GM12874 (cell line): ENCODE results near the gene UNC5B.

Source experiments
- TF ChIP-seq, protein P1 (sequence below): IDR thresholded peaks from 2 replicates; pipeline ENCODE4 v1.5.1; 2011; ENCODE audit warnings: low read depth, mild to moderate bottlenecking, control low read depth, low read length, moderate library complexity; ENCODE audit not compliant: insufficient read depth

UNC5B gene

DNA sequence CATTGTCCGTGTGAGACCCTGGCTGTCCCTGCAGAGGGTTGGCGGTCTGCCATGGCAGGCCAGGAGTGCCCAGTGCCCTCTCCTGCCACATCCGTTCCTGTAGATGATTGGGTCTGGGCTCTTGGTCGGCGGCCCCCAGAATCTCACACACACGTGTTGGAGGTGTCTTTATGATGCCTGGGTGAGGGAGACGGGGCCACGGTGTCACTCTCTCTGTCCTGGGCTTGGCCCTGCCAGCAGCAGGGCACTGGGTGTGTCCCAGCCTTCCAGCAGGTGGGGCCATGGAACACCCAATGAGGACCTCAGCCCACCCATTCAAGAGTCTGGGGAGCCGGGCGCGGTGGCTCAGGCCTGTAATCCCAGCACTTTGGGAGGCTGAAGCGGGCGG lies 30.2 kb downstream of the UNC5B start:
- TF ChIP-seq, protein P1, sequence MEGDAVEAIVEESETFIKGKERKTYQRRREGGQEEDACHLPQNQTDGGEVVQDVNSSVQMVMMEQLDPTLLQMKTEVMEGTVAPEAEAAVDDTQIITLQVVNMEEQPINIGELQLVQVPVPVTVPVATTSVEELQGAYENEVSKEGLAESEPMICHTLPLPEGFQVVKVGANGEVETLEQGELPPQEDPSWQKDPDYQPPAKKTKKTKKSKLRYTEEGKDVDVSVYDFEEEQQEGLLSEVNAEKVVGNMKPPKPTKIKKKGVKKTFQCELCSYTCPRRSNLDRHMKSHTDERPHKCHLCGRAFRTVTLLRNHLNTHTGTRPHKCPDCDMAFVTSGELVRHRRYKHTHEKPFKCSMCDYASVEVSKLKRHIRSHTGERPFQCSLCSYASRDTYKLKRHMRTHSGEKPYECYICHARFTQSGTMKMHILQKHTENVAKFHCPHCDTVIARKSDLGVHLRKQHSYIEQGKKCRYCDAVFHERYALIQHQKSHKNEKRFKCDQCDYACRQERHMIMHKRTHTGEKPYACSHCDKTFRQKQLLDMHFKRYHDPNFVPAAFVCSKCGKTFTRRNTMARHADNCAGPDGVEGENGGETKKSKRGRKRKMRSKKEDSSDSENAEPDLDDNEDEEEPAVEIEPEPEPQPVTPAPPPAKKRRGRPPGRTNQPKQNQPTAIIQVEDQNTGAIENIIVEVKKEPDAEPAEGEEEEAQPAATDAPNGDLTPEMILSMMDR: no peak

DNA sequence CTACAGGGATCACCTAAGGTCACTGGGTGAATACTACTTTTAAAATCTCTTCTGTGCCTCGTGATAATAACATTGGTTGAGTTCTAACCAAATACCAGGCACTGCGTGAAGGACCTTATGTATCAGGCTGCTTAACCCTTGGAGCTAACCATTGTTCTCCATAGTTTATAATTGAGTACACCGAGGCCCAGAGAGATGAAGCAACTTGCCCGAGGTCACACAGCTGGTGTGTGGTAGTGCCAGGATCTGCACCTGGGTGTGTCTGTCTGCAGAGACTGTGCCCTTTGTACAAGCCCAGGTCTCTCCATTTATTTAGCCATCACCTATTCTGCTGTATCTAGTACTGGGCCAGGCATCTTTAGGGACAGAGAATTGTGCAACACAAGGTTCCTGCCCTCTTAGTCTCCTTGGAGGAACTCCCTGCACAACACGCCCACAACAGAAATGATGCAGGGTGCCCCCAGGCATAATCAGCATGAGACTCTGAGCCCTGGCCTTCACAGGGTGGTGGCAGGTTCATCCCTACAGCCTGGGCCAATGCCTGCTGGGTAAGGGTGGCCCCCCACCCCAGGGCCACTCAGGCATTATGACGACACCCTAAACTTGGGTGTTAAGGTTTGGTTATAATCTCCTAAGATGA lies 31.5 kb downstream of the UNC5B start:
- TF ChIP-seq, protein P1: no peak

DNA sequence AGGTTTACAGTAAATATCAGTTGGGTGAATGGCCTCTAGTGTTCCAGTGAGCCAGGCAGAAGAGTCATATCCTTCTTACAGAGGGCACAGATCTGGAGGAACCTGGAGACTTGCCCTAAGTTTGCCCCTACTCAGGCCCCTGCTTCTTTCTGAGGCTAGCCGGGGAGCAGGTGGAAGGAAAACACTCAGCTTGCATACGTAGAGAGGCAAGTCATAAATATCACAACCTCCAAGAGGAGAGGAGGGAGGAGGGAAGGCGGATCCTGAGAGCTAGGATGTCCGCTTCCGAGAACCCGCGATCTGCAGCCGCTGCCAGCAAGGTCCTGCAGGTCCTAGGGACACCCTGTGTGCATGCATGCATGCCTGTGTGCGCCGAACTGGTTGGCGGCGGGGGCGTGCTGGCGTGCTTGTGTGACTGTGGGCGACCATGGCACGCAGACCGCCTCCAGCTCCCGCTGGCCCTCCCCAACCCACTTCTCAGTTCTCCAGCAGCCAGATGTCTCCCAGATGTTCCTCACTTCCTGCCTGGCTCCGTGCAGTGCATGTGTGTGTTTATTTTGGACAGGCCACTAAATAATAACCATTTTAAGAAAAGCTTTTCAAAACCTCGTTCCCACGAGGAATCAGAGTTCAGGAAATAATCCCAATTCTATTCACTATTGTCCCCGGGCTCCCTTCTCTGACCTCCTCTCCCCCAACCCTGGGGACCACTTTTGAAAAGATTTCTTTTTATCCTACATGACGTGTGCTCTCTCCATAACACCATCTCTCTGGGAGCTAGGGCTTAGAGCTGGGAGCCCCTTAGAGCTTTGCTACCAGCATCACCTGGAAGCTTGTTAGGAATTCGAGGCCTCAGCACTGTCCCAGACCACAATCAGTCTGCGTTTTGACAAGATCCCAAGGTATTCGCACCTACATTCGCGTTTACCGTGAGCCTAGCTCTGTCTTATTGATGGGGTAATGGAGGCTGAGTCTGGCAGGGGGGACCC lies 32.4 kb downstream of the UNC5B start:
- TF ChIP-seq, protein P1: no peak

DNA sequence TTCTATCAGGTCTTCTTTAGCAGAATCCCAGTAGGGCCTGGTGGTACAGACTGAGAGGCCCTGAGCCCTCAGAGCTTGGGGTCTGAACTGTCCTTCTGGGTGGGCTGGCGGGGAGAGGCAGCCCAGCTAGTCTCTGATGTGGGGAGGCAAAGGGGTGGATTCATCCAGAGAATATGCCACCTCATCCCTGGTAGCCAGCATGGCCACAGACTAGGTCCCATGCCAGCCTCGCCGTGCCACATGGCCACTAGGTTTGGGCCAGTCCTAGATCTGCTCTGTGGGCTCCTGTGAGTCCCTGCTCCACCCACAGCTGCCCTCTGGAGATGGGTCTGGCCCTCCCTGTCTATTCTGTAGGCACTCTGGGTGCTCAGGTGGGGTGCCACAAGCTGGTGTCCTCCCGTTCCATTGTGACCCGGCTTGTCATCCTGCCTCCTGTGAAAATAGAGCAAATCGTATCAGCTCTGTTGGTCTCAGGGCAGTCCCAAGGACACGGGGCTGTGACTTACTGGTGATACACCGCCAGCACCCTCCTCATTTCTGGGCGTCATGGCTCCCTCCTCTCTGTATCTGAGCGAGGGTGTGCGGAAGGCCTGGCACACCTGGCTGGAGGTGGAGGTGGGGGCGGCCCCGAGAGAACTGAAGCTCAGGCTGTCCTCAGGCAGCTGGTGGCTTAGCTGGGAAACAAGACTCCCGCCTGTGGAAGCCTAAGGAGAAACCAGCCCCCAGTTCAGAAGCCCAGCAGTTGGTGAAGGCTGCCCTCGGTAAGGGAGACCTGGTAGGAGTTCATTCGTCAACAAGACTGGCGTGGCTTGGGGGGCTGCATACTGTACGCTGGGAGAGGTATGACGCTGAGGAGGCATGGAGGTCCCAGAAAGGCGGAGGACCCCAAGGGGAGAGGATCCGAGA lies 33.3 kb downstream of the UNC5B start:
- TF ChIP-seq, protein P1: no peak

DNA sequence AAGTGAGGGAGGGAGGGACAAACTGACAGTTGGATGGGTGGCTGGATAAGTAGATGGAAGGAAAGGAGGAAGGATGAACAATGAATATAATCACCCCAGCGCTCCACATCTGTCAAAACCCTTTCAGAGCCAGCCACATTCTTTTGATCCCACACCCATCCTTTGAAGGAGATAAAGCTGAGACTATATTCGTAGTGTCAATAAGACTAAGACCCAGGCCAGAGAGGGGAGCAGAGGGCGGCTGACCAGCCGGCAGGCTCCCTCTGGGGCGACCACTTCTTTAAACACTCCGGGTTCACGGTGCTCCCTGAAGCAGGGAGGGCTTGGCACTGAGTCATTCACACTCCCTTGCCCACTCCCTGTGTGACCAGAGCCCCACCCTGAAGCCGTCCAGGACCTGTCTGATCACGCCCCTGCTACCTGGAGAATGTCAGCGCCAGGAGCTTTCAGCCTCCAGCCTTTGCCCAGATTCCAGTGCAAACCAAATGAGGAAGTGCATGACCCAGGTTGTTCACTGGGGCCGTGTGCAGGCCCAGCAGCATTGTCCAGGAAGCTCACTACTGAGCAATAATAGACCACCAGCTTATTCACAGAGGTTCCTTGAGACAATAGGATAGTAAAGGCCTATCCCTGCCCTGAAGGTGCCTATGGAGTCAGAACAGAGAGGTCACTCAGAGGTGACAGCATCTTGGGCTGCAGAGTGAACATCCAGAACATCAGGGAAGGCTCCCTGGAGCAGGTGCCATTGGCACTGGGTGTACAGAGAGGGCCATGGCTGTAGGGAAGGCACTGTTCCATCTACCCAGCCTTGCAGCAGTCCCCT lies 34.4 kb downstream of the UNC5B start:
- TF ChIP-seq, protein P1: no peak

DNA sequence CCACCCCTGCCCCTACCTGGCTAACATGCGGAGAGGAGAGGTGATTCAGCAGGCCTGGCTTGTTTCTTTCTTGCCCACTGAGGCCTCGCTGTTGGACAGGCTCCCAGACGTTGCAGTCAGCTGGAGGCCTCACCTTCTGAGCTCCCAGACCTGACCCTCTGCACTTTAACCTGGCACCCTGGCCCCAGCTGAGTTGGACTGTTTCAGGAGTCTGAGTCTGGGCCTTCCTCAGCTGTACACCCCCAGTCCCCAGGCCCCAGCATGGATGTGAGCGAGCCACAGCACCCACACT lies 35.0 kb downstream of the UNC5B start:
- TF ChIP-seq, protein P1: no peak
